ENCODE measurements around the gene TSSK6.
"Not testable (repeated sequence)": the region's sequence is repeated elsewhere in the genome, so short reads cannot be mapped to it uniquely, and the experiment has no call there.

TSSK6 gene

DNA sequence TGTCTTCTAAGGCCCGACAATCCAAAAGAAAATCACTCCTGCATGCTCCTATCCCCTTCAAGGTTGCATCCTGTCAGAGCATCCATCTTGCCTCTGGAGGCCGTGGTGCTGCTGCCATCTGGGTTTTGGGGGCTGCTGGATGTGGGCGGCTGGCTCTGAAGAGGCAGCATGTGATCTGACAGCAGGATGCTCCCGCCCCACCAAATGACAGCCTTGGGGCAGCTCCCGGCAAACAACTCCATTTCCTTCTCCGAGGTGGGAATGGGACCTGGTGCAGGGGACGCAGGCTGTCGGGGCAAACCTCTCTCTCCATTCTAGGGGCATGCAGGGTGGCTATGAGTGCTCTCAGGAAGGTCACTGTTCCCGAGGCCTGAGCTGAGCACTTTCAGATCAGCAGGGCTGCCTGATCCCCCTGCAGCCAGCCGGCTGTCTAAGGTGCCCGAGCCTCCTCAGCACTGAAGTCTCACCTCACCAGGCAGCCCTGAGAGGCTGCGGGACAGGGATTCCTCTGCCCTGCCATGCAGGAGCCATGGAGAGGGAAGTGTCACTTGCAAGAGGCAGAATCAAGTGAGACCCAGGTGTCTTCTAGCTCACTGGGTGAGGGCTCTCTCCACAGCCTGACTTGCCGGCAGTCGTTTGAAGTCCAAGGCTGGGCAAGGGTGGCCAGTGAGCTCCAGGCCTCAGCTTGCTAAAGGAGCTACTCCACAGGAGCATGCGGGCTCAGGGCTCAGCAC, 28.8 kb downstream of the TSSK6 start:
- no peak for DNase-seq

DNA sequence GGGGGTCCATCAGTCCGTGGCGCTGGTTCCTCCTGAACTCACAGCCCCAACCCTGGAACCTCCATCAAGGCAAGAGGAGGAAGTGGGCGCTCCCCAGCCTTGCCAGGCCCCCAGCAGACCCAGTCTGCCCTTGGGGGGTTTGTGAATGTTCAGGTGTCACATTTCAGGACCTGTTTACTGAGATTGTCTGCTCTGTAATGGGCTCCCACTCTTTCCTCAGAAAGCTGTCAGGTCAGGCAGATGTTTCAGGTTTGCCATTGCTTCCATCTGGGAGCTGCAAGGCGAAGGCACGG, 29.4 kb downstream of the TSSK6 start:
- DNase-seq, result no peak

DNA sequence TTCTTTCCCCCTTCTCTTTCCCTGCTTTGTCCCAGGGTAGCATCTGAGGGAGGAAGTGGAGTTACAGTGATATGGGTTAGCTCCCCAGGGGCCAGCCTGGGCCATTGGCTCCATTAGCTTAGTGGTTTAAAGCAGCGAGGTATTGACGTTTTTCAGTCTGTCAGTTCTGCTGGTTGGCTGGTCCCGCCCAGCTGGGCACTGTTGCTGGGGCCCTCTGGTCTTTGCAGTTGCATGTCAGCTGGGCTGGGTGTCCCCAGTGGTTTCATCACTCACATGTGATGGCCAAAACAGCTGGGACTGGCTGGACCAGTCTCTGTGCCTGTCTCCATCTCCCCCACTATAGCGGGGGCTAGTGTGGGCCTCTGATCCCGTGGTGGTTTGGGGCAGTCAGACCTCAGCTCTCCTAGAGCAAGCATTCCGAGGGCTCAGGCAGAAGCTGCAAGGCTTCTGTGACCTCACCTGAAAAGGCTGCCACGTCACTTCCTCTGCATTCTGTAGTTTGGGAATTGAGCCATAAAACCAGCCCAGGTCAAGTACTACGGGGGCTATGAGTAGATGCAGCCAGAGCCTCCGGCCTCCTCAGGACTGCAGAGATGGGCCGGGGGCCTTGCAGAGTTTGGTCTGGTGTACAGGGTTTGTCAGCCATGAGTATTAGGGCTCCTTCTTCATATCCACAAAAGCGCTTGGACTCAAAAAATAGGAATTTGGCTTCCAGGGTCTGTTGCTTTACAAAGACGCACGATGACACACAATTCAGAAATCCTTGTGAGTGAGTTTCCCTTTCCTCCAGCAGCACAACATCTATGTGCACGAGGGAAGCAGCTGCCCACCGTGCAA, 30.0 kb downstream of the TSSK6 start:
- no peak for DNase-seq

DNA sequence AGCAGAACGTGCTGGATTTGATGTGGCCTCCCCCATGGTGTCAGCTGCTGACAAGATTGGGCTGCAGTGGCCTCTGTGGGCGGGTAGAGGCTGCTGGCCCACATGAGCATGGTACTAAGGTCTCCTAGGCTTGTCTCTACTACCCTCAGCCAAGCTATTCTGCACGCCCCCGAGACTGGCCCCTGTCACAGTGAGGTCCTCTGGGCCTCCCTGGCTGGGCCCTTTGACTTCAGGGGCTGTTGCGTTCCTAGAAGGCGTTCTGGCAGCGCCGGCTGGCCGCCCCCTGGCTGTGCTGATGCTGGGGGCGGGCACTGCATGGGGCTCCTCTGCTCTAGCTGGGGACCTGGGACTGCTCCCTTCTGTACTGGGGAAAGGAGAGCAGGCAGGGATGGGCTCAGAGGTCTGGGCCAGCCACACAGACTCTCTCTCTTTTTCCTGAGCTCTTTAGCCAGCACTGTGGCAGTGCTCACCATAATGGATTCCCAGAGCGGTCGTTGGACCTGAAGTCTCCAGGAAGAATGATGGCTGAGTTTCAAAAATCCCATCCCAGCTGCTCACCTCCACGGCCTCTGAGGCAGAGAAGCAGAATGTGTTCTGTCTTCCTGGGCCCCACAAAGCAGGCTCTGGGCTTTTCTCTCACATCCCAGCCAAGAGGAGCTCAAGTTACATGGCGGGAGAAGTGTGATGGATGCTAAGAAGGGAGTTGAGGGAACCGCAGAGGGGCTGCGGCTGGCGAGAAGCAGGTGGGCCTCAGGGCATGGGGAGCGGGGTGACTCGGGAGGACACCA, 32.3 kb downstream of the TSSK6 start:
- DNase-seq, result no peak

DNA sequence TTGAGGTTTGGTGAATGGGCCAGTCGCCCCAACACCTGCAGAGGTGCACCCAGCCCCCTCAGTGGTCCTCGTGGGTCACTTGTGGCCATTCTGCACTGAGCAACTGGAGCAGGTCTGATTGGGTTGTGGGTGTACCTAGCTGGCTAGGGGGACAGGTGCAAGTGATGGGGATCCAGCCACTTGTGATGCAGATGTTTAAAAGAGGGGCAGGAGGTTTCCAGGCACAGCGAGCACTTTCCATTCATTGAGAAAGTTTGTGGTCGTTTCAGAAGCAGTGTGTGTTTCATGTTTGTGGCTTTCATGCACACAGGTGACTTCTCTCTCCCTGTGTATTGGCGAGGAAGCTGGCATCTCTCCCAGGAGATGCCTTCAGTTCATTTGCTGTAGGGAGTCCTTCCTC, 34.7 kb downstream of the TSSK6 start:
- DNase-seq, result no peak

DNA sequence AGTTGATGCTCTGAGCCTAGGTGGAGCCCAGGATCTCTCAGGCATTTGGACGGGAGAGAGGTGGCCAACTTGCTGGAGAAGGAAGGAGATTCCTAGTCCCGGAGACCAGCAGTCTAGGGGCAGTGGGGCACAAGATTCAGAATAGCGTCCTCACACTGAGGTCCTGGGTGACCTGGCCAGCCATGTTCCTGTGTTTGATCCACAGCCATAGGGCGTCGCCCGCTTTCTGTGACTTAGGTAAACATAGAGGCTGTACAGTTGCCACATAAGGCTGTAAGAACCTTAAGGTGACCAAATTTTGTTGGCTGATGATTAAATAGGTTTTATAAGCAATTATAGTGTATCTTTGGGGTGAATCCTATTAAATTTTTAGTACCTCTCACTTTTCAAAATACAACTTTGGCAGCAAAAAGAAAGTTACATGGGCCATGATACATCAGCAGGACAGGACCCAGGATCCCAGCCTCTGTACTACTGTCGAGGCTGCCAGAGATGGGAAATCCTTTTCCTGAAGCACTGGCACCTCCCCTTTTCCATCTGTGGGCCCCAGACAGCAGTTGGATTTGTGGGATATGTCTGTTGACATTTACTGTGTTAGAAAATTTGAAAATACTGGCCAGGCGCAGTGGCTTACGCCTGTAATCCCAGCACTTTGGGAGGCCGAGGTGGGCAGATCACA, 37.5 kb downstream of the TSSK6 start:
- DNase-seq, result no peak

DNA sequence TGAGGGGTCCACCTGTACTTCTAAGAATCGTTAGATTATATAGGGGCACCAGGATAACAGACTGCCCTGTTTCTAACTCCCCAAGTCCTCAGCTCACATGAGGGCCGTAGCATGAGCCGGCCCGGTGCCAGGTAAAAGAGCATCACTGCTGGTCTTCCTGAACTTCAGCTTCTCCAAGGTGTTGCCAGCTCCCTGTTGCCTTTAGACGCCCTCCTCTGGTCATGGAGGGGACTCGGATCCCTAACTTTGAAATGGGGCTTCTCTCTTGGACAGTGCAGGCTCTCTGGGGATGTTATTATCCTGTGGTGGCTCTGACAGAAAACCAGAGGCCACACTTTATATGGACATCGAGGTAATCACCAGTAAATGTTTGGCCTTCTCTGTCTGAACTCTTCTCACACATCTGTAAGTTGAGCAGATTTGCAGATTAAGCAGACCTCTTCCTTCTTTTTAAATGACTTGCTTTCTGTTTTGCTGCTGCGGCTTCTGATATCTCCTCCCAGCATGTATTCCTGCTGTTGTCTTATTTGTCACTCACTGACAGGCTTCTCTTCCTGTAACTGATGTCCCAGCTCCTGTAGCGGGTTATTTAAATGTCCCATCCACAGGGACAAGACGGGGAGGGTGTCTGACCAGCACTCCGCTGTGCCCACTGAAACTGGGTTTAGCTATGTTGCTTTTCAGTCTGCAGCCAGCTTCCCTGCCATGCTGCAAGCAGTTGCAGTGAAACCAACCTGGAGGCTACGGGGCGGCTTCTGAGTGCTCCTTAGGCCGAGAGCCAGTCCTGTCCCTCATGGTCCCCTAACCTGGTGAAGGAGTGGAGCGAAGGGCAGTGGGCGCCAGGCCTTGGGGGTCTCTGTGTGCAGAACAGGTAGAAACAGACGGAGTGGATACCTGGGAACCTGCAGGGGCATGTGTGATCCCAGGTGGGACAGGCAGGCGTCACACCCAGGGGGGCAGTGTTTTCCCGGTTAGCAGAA, 39.2 kb downstream of the TSSK6 start:
- no peak for DNase-seq

DNA sequence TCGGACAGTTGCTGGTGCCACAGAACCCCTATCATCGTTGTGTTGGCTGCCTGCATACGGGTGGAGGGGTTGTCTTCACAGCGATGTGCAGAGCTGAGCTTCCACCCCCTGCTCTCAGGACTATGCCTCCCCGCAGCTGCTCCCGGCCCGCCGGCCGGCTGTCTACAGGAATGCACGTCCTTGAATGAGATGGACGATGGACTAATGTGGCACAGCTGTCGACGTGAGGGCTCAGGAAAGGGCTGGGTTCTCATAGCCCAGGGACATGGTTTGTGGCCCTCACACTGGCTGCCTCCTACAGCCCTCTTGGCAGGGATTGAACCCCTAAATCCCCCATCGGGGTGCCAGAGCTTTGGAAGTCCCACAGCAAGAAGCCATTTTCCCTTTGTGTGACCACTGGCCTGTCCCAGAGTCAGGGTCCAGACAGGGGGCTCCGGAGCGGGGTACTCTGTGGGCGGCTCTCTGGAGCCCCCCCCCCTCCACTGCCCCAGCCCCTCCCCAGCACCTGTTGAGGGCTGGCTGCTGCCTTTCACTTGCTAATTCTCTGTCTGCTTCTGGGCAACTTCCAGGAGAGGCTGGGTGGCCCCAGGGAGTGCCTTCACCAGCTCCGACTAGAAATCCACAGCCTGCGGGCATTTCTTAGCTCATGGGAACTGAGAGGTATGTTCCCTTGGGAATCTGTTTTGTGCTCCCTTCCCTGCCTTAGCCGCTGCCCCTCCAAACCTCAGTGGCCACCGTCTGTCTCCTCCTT, 40.2 kb downstream of the TSSK6 start:
- no peak for DNase-seq

DNA sequence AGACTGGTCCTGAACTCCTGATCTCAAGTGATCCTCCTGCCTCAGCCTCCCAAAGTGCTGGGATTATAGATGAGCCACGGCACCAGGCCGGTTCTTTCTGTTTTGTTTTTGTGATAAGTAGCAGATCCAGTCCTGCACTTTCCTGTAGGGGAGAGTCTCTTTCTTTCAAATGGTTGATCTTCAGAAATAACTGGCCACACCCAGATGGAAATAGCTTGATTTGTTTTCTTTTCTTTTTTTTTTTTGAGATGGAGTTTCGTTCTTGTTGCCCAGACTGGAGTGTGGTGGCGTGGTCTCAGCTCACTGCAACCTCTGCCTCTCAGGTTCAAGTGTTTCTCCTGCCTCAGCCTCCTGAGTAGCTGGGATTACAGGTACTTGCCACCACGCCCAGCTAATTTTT, 43.2 kb downstream of the TSSK6 start:
- DNase-seq, result not testable (repeated sequence)

DNA sequence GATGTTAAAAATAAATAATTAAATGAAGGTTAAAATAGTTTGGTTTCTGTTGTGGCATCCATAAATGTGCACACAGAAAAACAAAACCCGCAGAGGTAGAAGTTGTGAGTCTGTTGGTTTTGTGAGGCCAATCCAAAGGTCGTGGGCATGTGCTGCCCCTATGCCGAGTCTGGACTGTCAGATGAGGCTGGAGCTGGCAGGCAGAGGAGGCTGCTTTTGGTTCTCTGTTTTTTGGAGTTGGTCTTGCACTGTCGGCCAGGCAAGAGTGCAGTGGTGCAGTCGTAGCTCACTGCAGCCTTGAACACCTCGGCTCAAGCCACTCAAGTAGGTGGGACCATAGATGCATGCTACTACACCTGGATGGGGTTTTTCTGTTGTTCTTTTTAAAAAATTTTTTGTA, 43.7 kb downstream of the TSSK6 start:
- DNase-seq, result no peak

DNA sequence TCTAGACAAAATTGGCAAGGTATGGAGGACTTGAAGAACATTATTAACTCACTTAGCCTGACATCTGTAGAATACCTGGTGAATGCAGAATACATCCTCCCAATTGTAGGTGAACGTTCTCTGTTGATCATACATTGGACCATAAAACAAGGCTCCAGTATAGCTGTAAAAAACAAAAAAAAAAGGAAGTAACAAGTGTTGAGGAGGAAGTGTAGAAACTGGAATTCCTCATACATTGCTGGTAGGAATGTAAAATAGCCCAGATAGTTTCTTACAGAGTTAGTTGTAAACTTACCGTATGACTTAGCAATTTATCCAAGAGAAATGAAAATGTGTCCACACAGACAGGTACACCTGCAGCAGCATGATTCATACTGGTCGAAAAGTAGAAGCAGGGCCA, 44.8 kb downstream of the TSSK6 start:
- no peak for DNase-seq

DNA sequence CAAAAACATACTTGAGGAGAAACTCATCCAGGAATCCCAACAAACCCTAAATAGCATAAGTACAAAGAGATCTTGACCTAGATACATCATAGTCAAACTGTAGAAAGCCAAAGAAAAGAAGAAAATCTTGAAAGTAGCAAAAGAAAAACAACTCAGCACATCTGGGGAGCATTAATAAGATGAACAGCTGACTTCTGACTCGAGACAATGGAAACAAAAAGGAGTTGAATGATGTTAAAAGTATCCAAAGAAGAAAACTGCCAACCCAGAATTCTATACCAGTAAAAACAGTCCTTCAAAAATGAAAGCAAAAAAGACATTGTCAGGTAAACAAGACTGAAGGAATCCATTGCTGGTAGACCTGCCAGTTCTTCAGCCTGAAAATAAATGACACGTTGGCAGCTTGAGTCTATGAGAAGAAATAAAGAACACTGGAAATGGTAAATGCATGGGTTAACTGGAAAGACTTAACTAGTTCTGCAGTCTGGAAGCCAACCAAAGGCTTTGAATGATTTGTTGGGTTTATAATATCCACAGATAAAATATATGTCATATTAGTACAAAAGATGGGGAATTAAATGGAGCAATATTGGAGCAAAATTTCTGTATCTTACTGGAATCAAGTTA, 46.8 kb downstream of the TSSK6 start:
- no peak for DNase-seq

DNA sequence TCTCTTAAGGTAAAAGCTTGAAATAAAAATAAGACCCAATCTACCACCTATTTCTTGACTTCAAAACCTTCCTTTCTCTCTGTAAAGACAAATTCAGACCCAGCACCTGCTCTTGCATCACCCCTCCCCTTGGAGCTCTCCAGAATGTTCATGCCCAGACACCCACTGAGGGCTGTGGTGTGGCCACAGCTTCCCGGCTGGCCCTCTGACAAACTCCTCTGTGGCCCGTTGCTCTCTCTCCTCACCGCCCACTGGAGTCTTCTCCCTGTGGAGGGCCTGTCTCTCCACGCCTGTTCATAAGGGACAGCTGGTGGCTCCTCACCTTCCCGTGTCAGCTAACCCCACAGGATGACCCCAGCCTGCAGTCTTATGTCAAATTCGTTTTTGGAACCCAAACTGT, 49.1 kb downstream of the TSSK6 start:
- no peak for DNase-seq

DNA sequence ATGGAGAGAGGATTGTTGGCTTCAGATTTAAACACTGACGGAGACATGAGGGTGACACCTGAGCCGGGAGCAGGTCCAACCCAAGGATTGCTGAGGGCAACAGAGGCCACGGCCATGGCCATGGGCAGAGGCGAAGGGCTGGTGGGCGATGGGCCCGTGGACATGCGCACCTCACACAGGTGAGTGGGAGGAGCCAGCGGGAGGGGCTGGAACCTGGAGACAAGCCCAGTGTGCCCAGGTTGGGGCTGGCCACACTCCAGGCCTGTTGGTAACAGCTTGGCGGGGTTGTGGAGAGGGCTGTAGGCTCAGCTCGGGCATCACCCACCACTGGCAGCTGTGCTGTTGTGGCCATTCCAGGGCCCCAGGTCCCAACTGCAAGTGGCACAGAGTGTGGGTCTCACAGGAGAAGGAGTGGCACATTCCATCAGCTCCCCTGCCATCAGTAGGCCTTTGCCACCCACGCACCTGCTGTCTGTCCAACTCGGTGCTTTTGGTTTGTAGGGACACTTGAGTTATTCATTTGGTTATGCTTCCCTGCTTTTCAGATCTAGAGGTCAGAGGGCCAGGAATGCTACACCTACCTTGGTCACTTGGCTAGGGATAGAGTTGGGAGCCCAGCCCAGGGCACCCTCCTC, 49.8 kb downstream of the TSSK6 start:
- no peak for DNase-seq

DNA sequence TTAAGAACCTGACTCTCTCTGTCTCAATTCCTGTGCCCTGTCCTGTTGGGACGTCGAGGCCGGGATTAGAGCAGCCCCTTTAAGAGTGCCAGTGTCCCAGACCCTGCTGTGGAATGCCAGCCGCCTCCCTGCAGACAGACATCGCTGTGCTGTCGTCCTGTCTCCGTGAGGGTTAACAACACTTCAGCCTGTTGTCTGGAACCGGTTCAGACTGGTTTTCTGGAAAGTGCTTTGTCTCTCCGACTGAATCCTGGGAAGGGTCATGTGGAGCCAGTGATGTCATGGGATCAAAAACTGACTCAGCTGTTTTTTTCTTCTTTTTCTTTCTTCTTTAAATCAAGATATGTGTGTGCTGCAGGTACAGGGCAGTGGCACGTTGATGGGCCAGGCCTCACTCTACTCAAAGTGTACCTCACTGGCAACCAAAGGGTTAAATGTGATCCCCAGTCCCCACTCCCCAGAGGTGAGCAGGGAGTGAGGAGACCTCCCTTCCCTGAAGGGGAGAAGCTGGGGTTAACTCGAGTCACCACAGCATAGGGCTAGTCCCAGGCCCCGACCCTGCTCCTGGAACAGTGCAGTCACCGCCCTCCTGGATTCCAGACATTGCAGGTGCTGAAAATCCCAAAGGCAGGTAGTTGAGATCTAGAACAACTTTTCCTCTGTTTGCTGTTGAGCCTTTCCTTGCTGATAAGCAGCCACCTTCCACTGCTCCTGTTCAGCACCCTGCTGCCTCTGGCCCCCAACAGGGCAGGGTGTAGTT, 50.8 kb downstream of the TSSK6 start:
- DNase-seq, result no peak

Data from stimulated activated naive CD4-positive, alpha-beta T cell treated with Interleukin-2 at 50 U/mL for 16 hours (primary cell).